ENCODE measurements around the gene SPATS2L. TPM values are rescaled to one million over a fixed set of nuclear protein-coding genes. Genes with fewer than 3 reads are reported as not detected.
A peak's percentile ranks its signal among the peaks of the same experiment; 100 is the strongest.

SPATS2L gene
- total and polyA plus RNA-seq, 2 of the 13 experiments (the other 11 are each of a cell fraction or from before 2014, with no cell fraction given), result 154 to 212 TPM

- TF ChIP-seq ZBTB25 (CRISPR knock-in tag; IDR thresholded peaks at IDR 0.05) (no peak), FOXC1 (CRISPR knock-in tag; IDR thresholded peaks at IDR 0.05; ENCODE audit: borderline replicate concordance) (peak; percentile 95), SNAPC2 (CRISPR knock-in tag; IDR thresholded peaks at IDR 0.05) (no peak), FOXP1 (IDR thresholded peaks at IDR 0.05) (no peak), FOXP1 (CRISPR knock-in tag; IDR thresholded peaks at IDR 0.05) (no peak; the same call in 1 of the 2 replicates), ZBTB49 (CRISPR knock-in tag; IDR thresholded peaks at IDR 0.05; ENCODE audit: borderline replicate concordance) (no peak), ZNF30 (CRISPR knock-in tag; IDR thresholded peaks at IDR 0.05) (peak; percentile 31; the same call in 1 of the 2 replicates), RAD51 (IDR thresholded peaks at IDR 0.05; ENCODE audit: borderline replicate concordance) (no peak), HIC2 (CRISPR knock-in tag; IDR thresholded peaks at IDR 0.05; ENCODE audit: low read depth) (no peak), ZNF407 (CRISPR knock-in tag; IDR thresholded peaks at IDR 0.05; ENCODE audit: not compliant biosample characterization) (peak; percentile 53), KLF16 (CRISPR knock-in tag; IDR thresholded peaks at IDR 0.05) (peak; percentile 78 to 92; a peak in 2 of 4 replicates), ZNF235 (CRISPR knock-in tag; IDR thresholded peaks at IDR 0.05; ENCODE audit: borderline replicate concordance) (no peak), KMT2A (CRISPR knock-in tag; IDR thresholded peaks at IDR 0.05) (peak; percentile 78; the same call in 1 of the 2 replicates), GATA4 (IDR thresholded peaks at IDR 0.05; ENCODE audit: borderline replicate concordance, low read depth) (no peak), SALL2 (CRISPR knock-in tag; IDR thresholded peaks at IDR 0.05) (peak; percentile 94; the same call in 1 of the 2 replicates), HMG20A (CRISPR knock-in tag; IDR thresholded peaks at IDR 0.05; ENCODE audit: borderline replicate concordance) (peak; percentile 33; the same call in 1 of the 2 replicates)
These were observed 203.3 kb downstream of the SPATS2L start, which contains the start of gene KCTD18 (continued) for GRCh38 chr2:200509612-200510433.
